ENCODE measurements around the gene VSIG10L2.

- TF ChIP-seq CTCF (IDR thresholded peaks at IDR 0.05) = no peak
- no peak for TF ChIP-seq POLR2A (IDR thresholded peaks at IDR 0.05)
These were observed 7.6 kb downstream of the VSIG10L2 start for GRCh38 chr11:125953401-125953935.
